HCT116 (cell line): ENCODE data around the gene XRN2. TPM values are rescaled to one million over a fixed set of nuclear protein-coding genes. Genes with fewer than 3 reads are reported as not detected.

ENCODE experiments used
- ATAC-seq: fragments of 200-7000 bp; cut with Tn5 transposase; 2 replicates; pipeline ENCODE4 v1.9.1; 2020; ENCODE audit warnings: mild to moderate bottlenecking, moderate library complexity
- BruUV-seq: library from RNA; stranded (reverse); fragments of 400-500 nt; replicated peaks from 2 replicates; lab custom pipeline; 2021; lab: Mats Ljungman, UMichigan
- CTCF ChIA-PET: fragments of 300-600 bp; sonication (Branson Sonifier 250); formaldehyde crosslinking; loops from one replicate; lab custom pipeline; 2021; ENCODE audit warnings: antibody characterized with exemption; lab: Charles Lee
- POLR2A ChIA-PET: fragments of 300-600, 350-600 bp; sonication (Branson Sonifier 250); formaldehyde crosslinking; loops from one replicate; lab custom pipeline; 2021; ENCODE audit warnings: antibody characterized with exemption; lab: Charles Lee
- RAD21 ChIA-PET, 2 experiments: fragments of 300-600 bp; sonication (Branson Sonifier 250); formaldehyde crosslinking; loops; one replicate each; lab custom pipeline; 2023; ENCODE audit warnings: low total read pairs in 2 of 2; ENCODE audit not compliant: uncharacterized antibody in 2 of 2, unreplicated experiment in 2 of 2, low non-redundant PET in 1 of 2; lab: Charles Lee
- DNase-seq: peaks from one replicate; pipeline ENCODE4 v3.0.0-alpha.2; 2010; ENCODE audit warnings: low read depth, low spot score
- H2AFZ ChIP-seq: fragments of 200-600 bp; shearing (Covaris generic), sonication (generic); 2 replicates; pipeline ENCODE4 v1.6.1; 2017; ENCODE audit warnings: low read depth, mixed run types, mixed read lengths, antibody characterized with exemption, low read length; ENCODE audit not compliant: poor library complexity, severe bottlenecking
- H3K27ac ChIP-seq: 2 replicates; pipeline ENCODE4 v1.5.1; 2012; ENCODE audit warnings: low read depth, low read length
- H3K27me3 ChIP-seq: fragments of 200-600 bp; sonication (generic); 2 replicates; pipeline ENCODE4 v1.6.1; 2016; ENCODE audit warnings: mixed run types, low read length, mixed read lengths; ENCODE audit not compliant: insufficient read depth
- H3K36me3 ChIP-seq, 2 experiments: fragments of 200-500 bp in 1 of 2; fragments of 200-600 bp in 1 of 2; sonication (Bioruptor generic) in 1 of 2; sonication (generic) in 1 of 2; 2 replicates each; pipeline versions ENCODE4 v1.5.1 to v1.6.1; 2014 to 2016; ENCODE audit warnings: low read length in 2 of 2, inconsistent platforms in 1 of 2, mixed read lengths in 1 of 2, mixed run types in 1 of 2; ENCODE audit not compliant: insufficient read depth in 2 of 2, control insufficient read depth in 1 of 2
- H3K4me1 ChIP-seq, 2 experiments: fragments of 200-600 bp in 1 of 2; sonication (generic) in 1 of 2; 2 replicates each; pipeline versions ENCODE4 v1.5.1 to v1.6.1; 2012 to 2017; ENCODE audit warnings: low read length in 2 of 2, inconsistent platforms in 1 of 2, mild to moderate bottlenecking in 1 of 2, mixed read lengths in 1 of 2, mixed run types in 1 of 2, moderate library complexity in 1 of 2; ENCODE audit not compliant: insufficient read depth in 2 of 2, control insufficient read depth in 1 of 2
- H3K4me2 ChIP-seq: fragments of 200-600 bp; sonication (generic); 2 replicates; pipeline ENCODE4 v1.6.1; 2017; ENCODE audit warnings: mixed run types, low read length, mixed read lengths
- H3K4me3 ChIP-seq, 2 experiments: fragments of 200-600 bp in 1 of 2; sonication (generic) in 1 of 2; replicated peaks in 1 of 2; 2 replicates each; pipeline ENCODE4 v1.5.1; 2011 to 2016; ENCODE audit warnings: low read length in 2 of 2, control low read depth in 1 of 2, low read depth in 1 of 2, mild to moderate bottlenecking in 1 of 2, mixed read lengths in 1 of 2, mixed run types in 1 of 2
- H3K79me2 ChIP-seq: fragments of 200-600 bp; sonication (generic); 2 replicates; pipeline ENCODE4 v1.6.1; 2017; ENCODE audit warnings: mild to moderate bottlenecking, mixed run types, low read length, moderate library complexity, mixed read lengths; ENCODE audit not compliant: insufficient read depth
- H3K9ac ChIP-seq: fragments of 200-600 bp; sonication (generic); 2 replicates; pipeline ENCODE4 v1.6.1; 2016; ENCODE audit warnings: low read length, mixed read lengths
- H3K9me2 ChIP-seq: fragments of 200-600 bp; sonication (generic), shearing (Covaris generic); 2 replicates; pipeline ENCODE4 v1.6.1; 2017; ENCODE audit warnings: mixed run types, mild to moderate bottlenecking, moderate library complexity; ENCODE audit not compliant: insufficient read depth
- H3K9me3 ChIP-seq, 2 experiments: fragments of 200-500 bp in 1 of 2; fragments of 200-600 bp in 1 of 2; sonication (Bioruptor generic) in 1 of 2; sonication (generic) in 1 of 2; 2 replicates each; pipeline ENCODE4 v1.6.1; 2014 to 2017; ENCODE audit warnings: low read length in 2 of 2, mixed read lengths in 2 of 2, inconsistent platforms in 1 of 2, low read depth in 1 of 2, mild to moderate bottlenecking in 1 of 2, mixed run types in 1 of 2, moderate library complexity in 1 of 2; ENCODE audit not compliant: control insufficient read depth in 1 of 2, insufficient read depth in 1 of 2
- H4K20me1 ChIP-seq: fragments of 200-600 bp; sonication (generic), shearing (Covaris generic); 2 replicates; pipeline ENCODE4 v1.6.1; 2017; ENCODE audit warnings: mixed run types, mild to moderate bottlenecking, moderate library complexity; ENCODE audit not compliant: insufficient read depth
- ATF3 ChIP-seq: IDR thresholded peaks from 2 replicates; pipeline ENCODE4 v1.6.1; 2012
- CBX3 ChIP-seq: IDR thresholded peaks from 2 replicates; pipeline ENCODE4 v1.6.1; 2012; ENCODE audit warnings: low read depth
- CEBPB ChIP-seq: IDR thresholded peaks from 2 replicates; pipeline ENCODE4 v1.6.1; 2012; ENCODE audit warnings: low read depth
- EZH2 ChIP-seq: fragments of 200-600 bp; sonication (generic); IDR thresholded peaks from 2 replicates; pipeline ENCODE4 v1.6.1; 2017; ENCODE audit warnings: antibody characterized with exemption, mixed run types
- JUND ChIP-seq: IDR thresholded peaks from 2 replicates; pipeline ENCODE4 v1.6.1; 2012
- MAX ChIP-seq: IDR thresholded peaks from 2 replicates; pipeline ENCODE4 v1.6.1; 2012
- POLR2A ChIP-seq: IDR thresholded peaks from 2 replicates; pipeline ENCODE4 v1.7.0; 2011; ENCODE audit warnings: borderline replicate concordance; ENCODE audit not compliant: insufficient read depth, insufficient read length; ENCODE audit errors: extremely low read depth
- POLR2AphosphoS5 ChIP-seq: IDR thresholded peaks from 2 replicates; pipeline ENCODE4 v1.6.1; 2011; ENCODE audit warnings: mild to moderate bottlenecking, low read depth, low read length, moderate library complexity
- RAD21 ChIP-seq: IDR thresholded peaks from 2 replicates; pipeline ENCODE4 v1.6.1; 2012; ENCODE audit warnings: low read depth, mild to moderate bottlenecking
- REST ChIP-seq: IDR thresholded peaks from 2 replicates; pipeline ENCODE4 v1.6.1; 2012; ENCODE audit warnings: low read depth
- SIN3A ChIP-seq: IDR thresholded peaks from 2 replicates; pipeline ENCODE4 v1.6.1; 2012; ENCODE audit warnings: low read depth
- SP1 ChIP-seq: IDR thresholded peaks from 2 replicates; pipeline ENCODE4 v1.6.1; 2012; ENCODE audit warnings: low read depth
- SRF ChIP-seq: IDR thresholded peaks from 2 replicates; pipeline ENCODE4 v1.6.1; 2012; ENCODE audit warnings: low read depth
- TCF7L2 ChIP-seq: IDR thresholded peaks from 2 replicates; pipeline ENCODE4 v1.7.0; 2011; ENCODE audit warnings: borderline replicate concordance, inconsistent platforms; ENCODE audit not compliant: insufficient read depth, insufficient read length; ENCODE audit errors: extremely low read depth
- YY1 ChIP-seq: IDR thresholded peaks from 2 replicates; pipeline ENCODE4 v1.6.1; 2011; ENCODE audit warnings: low read length, low read depth, moderate library complexity, mild to moderate bottlenecking; ENCODE audit not compliant: insufficient replicate concordance; ENCODE audit errors: extremely low read depth
- ZFX ChIP-seq: fragments of 450-650 bp; IDR thresholded peaks from 2 replicates; pipeline ENCODE4 v1.6.1; 2017
- ZNF274 ChIP-seq: fragments of 200-500 bp; sonication (Bioruptor generic); IDR thresholded peaks from 2 replicates; pipeline ENCODE4 v1.6.1; 2014; ENCODE audit warnings: mild to moderate bottlenecking, low read depth, low read length, inconsistent platforms
- intact Hi-C: fragments of 100-400 bp; cut with micrococcal nuclease; formaldehyde crosslinking; loops from 2 replicates; pipeline ENCODE4 v1.10.0; 2022
- total RNA-seq: library from RNA; stranded (reverse); gene quantifications from one replicate; pipeline ENCODE4 v1.2.1, GENCODE V29; 2021; ENCODE audit not compliant: unreplicated experiment

XRN2 gene
- total RNA-seq, 1 experiment from 2014 or later = 101 TPM

- H3K4me2 ChIP-seq = no peak overlapping the region
- no peaks in the 10 kb centered on the region for H3K27me3 ChIP-seq
- DNase-seq = no peak
- RAD21 ChIA-PET = no interaction called here
- no peak overlapping the region for H2AFZ ChIP-seq
- H3K4me1 ChIP-seq = no peaks in the 10 kb centered on the region
- intact Hi-C loops = no loop called here
- TF ChIP-seq EZH2 (no peak), SIN3A (no peak), ZFX (no peak), ATF3 (no peak), SP1 (no peak), MAX (no peak), SRF (no peak)
- ATAC-seq = no peak
- H3K79me2 ChIP-seq = no peaks in the 10 kb centered on the region; the same call in 1 of the 2 replicates
- no peak overlapping the region for H3K27ac ChIP-seq
- POLR2A ChIA-PET = no interaction called here
- H3K9ac ChIP-seq = no peak overlapping the region
- CTCF ChIA-PET = no interaction called here
- no peaks in the 10 kb centered on the region for H4K20me1 ChIP-seq
- H3K36me3 ChIP-seq = peaks cover 29 to 42% of the 10 kb centered on the region in 2 experiments; a peak in 3 of 4 replicates
- H3K9me3 ChIP-seq = no peaks in the 10 kb centered on the region
- no peaks in the 10 kb centered on the region for H3K9me2 ChIP-seq
- BruUV-seq = no TSS peak
- no peak overlapping the region for H3K4me3 ChIP-seq
Measured at GRCh38 chr20:21358737-21359136, 55.6 kb downstream of the XRN2 start.

DNA sequence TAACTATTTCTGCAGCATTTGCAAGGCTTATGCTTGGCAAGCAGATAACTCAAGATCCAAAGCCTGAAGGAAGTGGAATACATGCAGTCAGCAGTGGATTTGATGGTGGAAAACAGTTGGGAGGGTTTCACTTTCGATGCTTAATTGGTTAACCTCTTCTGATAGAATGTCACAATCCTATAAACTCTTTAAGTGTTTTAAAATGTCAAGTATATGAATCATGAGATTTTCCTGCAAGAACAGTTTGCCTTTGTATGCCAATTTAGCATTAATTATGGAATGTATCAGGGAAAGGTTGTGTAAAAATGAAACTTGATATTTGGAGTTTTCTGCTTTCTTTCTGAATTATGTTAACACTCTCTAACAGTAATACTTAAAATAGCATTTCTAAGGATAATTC, 57.6 kb downstream of the XRN2 start:
- Histone ChIP-seq H3K4me2 (no peak overlapping the region), H3K9me3 (no peaks in the 10 kb centered on the region), H4K20me1 (no peaks in the 10 kb centered on the region), H3K79me2 (peaks cover 7% of the 10 kb centered on the region), H3K9ac (no peak overlapping the region), H3K4me1 (no peaks in the 10 kb centered on the region), H3K36me3 (peaks cover 32 to 43% of the 10 kb centered on the region in 2 experiments; a peak in 3 of 4 replicates), H3K4me3 (no peak overlapping the region), H3K9me2 (no peaks in the 10 kb centered on the region), H3K27me3 (no peaks in the 10 kb centered on the region), H2AFZ (no peak overlapping the region), H3K27ac (no peak overlapping the region)
- no peak for DNase-seq
- ATAC-seq = no peak
- intact Hi-C loops = no loop called here
- POLR2A ChIA-PET = no interaction called here
- TF ChIP-seq EZH2 = no peak
- TF ChIP-seq ZFX = no peak
- no peak for TF ChIP-seq POLR2AphosphoS5
- no peak for TF ChIP-seq YY1
- no peak for TF ChIP-seq TCF7L2
- TF ChIP-seq RAD21 = no peak
- no peak for TF ChIP-seq CEBPB
- no peak for TF ChIP-seq REST
- no peak for TF ChIP-seq JUND
- TF ChIP-seq CBX3 = no peak
- no peak for TF ChIP-seq POLR2A
- TF ChIP-seq ZNF274 = no peak
- RAD21 ChIA-PET = no interaction called here
- no TSS peak for BruUV-seq
- CTCF ChIA-PET = no interaction called here
